Measurements from ENCODE around the gene CXCL16.

GRCh38 chr17:4720787-4721186 lies 18.9 kb downstream of the CXCL16 start:
- TF ChIP-seq GATA3 (IDR thresholded peaks at IDR 0.05; ENCODE audit: low read depth, low read length): no peak
- TF ChIP-seq GATA2 (IDR thresholded peaks at IDR 0.05; ENCODE audit: low read depth, low read length): no peak
